HG02840 (cell line): ENCODE data around the gene KSR2.
"Not testable (repeated sequence)": the region's sequence is repeated elsewhere in the genome, so short reads cannot be mapped to it uniquely, and the experiment has no call there.

ENCODE experiments used
- ATAC-seq: cut with Tn5 transposase; IDR thresholded peaks from one replicate; pipeline ENCODE4 v1.9.1; 2021; ENCODE audit warnings: mild to moderate bottlenecking, moderate library complexity, moderate number of reproducible peaks; ENCODE audit not compliant: unreplicated experiment, low FRiP score

The KSR2 gene

GRCh38 chr12:117829108-117829507 lies 139.7 kb downstream of the KSR2 start:
- no peak for ATAC-seq

DNA sequence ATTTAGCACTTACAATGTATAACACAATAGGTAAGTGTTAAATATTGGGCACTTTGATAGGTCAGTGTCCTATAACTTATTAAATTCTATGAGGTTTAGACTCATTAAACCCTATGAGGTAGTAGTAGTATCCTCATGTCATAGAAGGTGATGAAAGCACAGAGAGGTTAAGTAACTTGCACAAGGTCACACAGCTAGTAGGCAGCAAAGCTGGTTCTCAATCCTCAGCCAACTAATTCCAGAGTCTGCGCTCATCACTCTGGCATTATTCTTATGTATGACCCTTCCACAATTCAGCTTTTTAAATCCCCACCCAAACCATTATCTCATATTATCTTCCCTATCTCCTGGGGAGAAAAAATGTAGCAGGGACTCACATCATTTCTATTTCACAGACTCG lies 141.1 kb downstream of the KSR2 start:
- ATAC-seq, result no peak

DNA sequence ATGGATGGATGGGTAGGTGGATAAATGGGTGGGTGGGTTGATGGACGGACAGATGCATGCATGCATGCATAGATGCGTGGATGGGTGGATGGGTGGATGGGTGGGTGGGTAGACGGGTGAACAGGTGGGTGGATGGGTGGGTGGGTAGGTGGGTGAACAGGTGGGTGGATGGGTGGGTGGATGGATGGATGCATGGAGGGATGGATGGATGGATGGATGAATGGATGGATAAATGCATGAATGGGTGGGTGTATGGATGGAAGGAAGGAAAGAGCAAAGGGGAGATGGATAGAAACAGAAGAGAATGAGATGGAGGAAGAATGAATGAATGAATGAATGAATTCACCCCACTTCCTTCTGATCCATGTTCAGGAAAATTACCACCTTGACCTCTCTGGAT lies 143.0 kb downstream of the KSR2 start:
- no peak for ATAC-seq

DNA sequence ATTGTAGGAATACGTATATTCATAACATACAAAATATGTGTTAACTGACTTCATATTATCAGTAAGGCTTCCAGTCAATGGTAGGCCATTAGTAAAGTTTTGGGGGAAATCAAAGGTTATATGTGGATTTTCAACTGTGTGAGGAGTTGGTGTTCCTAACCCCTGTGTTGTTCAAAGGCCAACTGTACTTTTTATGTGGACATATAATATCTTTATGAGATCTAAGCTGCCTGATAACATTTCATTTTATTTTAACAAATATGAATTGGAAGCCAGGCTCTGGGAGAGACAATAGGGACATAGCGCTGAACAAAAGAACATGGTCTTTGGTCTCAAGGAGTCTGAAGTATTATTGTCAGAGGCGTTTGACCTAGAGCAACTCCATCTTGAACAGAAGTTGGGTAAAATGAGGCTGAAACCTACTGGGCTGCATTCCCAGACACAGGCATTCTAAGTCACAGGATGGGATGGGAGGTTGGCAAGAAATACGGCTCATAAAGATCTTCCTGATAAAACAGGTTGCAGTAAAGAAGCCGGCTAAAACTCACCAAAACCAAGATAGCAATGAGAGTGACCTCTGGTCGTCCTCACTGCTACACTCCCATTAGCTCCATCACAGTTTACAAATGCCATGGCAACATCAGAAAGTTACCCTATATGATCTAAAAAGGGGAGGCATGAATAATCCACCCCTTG lies 147.2 kb downstream of the KSR2 start:
- no peak for ATAC-seq

DNA sequence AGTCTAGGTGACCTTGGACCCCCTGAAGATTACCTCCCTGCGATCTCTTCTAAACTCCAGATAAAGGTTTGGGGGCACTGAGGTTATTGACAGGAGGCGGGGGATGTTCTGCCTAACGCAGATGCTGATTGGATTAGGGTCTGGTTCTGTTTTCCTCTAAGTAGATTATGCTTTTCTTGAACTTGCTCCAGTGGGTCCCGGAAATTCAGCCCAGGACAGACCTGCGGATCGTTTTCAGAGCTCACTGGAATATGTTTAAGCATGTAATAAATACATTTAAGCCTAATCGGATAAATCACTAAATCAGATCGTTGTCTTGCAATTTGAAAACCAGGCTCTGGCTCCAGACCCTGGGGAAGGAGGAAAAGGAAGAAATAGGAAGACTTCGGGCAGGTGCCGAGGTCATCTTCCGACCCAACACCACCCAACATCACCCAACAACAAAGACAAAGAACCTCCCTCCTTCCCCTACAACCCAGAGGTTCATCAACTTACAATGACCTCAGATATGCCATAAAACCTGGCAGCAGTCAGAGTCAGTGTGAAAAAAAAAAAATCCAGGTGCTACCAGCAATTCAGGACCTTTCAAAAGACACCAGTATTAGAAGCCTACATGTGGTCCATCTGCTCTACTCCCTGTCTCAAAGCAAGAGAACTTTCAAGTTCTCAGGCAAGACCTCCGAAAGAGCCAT lies 148.4 kb downstream of the KSR2 start:
- ATAC-seq, result no peak

- ATAC-seq, result no peak
Measured at GRCh38 chr12:117819160-117819559, 149.6 kb downstream of the KSR2 start.

GRCh38 chr12:117818400-117818799 lies 150.4 kb downstream of the KSR2 start:
- no peak for ATAC-seq

- ATAC-seq, result no peak
Measured at GRCh38 chr12:117809509-117809908, 159.3 kb downstream of the KSR2 start.

DNA sequence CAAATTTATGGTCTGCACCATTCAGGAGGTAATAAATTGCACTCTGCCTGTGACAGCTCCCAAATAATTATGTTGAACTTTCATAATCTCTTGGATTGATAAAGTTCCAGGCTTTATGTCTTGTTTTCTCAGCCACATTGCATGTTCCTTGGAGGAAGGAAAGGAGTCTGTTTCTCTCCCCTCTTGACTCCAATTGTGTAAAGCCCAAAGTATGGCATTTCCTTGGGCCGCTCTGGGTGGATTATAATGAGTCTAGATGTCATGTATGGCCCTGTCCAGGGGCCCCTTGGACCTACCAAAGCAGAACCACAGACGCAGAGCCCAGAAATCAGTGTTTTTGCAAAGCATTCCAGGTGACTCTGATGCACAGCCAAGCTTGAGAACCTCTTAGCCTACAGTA lies 160.8 kb downstream of the KSR2 start:
- no peak for ATAC-seq

DNA sequence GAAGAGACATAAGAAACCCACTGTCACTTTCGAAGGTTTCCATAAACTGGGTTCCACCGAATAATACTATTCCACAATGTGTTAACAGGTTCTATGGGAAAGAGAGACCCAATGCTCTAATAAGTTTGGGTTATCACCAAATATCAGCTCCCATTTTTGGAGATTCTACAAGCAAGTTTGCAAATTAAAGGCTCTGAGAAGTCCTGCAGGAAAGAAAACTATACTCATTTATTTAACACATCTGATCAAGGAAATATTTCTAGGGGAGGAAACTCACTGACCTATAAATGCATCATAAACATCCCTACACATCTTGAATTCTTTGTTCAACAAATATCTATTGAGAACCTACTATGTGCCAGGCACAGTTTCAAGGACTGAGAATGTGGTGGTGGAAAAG lies 161.4 kb downstream of the KSR2 start:
- no peak for ATAC-seq

DNA sequence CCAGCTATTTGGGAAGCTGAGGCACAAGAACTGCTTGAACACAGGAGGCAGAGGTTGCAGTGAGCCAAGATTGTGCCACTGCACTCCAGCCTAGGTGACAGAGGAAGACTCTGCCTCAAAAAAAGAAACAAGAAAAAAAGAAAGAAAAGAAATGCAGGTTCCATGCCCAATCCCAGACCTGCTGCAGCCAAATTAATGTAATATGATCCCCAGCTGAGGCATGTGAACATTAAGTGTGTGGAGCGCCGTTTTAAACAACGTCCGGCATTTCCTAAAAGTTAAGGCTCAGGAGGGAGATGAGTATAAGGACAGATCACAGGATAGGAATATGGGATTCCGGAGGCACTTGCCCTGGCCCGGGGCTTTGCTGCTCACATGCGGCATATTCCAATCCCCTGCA lies 162.9 kb downstream of the KSR2 start:
- no peak for ATAC-seq

- no peak for ATAC-seq
Measured at GRCh38 chr12:117803001-117803400, 165.8 kb downstream of the KSR2 start.

DNA sequence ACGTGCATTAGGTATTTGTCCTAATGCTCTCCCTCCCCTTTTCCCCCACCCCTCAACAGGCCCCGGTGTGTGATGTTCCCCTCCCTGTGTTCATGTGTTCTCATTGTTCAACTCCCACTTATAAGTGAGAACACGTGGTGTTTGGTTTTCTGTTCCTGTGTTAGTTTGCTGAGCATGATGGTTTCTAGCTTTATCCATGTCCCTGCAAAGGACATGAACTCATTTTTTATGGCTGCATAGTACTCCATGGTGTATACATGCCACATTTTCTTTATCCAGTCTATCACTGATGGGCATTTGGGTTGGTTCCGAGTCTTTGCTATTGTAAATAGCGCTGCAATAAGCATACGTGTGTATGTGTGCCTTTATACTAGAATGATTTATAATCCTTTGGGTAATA lies 168.1 kb downstream of the KSR2 start:
- ATAC-seq, result not testable (repeated sequence)

- ATAC-seq, result no peak
Measured at GRCh38 chr12:117797202-117797601, 171.6 kb downstream of the KSR2 start.

- ATAC-seq, result no peak
Measured at GRCh38 chr12:117792877-117793424, 175.8 kb downstream of the KSR2 start.

- no peak for ATAC-seq
Measured at GRCh38 chr12:117792471-117792870, 176.3 kb downstream of the KSR2 start.

DNA sequence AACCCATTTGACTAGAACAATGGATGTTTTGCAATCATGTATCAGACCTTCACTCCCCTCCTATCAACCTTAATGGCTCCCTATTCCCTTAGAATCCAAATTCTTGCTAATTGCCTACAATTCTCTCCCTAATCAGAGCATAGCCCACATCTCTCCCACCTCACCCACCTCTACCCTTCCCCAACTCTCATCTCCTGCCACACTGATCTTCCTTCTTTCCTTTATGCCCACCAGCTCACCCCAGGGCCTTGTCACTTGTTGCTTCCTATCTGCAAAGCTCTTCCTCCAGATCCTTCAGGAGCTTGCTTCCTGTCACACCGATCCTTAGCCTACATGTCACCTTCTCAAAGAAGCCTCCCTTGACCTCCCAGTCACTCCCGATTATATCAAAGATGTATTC lies 177.8 kb downstream of the KSR2 start:
- no peak for ATAC-seq

- ATAC-seq, result no peak
Measured at GRCh38 chr12:117790198-117790597, 178.6 kb downstream of the KSR2 start.

DNA sequence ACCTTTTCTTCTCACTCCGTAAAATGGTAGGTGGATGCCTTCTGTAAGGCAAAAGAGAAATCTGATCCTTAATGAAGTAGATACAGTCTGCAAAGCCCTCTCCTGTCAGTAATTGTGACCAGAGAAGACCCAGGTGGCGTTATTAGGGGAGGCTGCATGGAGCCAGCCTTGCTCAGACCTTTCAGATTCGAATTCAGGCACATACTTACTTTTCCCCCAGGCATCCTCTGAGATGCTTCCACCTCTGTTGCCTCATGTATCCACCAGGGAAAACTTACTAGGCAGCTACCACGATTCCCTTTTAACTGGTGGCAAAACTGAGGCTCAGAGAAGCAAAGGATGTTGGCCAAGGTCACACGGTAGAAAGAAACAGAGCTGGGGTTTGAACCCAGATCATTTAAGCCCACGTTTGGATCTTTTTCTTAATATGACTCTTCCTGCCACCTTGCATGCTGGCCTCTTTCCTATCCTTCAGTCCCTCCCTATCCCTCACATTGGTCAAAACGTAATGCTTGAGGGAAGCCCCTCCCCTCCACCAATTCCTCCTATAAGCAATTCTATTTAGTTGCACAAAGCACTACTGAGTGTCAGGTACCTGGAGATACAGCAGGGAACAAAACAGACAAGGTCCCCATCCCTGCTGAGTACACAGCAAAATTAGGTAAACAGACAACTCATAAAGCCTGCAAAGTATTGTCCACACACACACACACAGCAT lies 179.4 kb downstream of the KSR2 start:
- ATAC-seq, result no peak

- ATAC-seq, result no peak
Measured at GRCh38 chr12:117778656-117779055, 190.1 kb downstream of the KSR2 start.
